GM12878 (cell line): ENCODE results near the gene SLC24A3. TPM values are rescaled to one million over a fixed set of nuclear protein-coding genes. Genes with fewer than 3 reads are reported as not detected.

Experiments
- ATAC-seq: fragments of 200-7000 bp; cut with Tn5 transposase; 3 replicates; pipeline ENCODE4 v1.9.1; 2020; ENCODE audit warnings: mild to moderate bottlenecking, moderate library complexity
- BruUV-seq: library from RNA; stranded (reverse); fragments of 400-500 nt; replicated peaks from 2 replicates; lab custom pipeline; 2021; lab: Mats Ljungman, UMichigan
- CTCF ChIA-PET: fragments of 300-600 bp; sonication (Branson Sonifier 250); formaldehyde crosslinking; extraction: SDS; loops from one replicate; lab custom pipeline; 2021; ENCODE audit warnings: inconsistent platforms; lab: Yijun Ruan, JAX
- POLR2A ChIA-PET: fragments of 350-600 bp; formaldehyde crosslinking; extraction: SDS; loops from one replicate; lab custom pipeline; 2021; ENCODE audit warnings: inconsistent platforms; lab: Charles Lee
- RAD21 ChIA-PET: fragments of 300-600 bp; sonication (Branson Sonifier 250); formaldehyde crosslinking; loops from one replicate; lab custom pipeline; 2023; ENCODE audit warnings: antibody characterized with exemption; ENCODE audit not compliant: unreplicated experiment; lab: Charles Lee
- SMC1A ChIA-PET: fragments of 300-600 bp; sonication (Branson Sonifier 250); formaldehyde crosslinking; loops from one replicate; lab custom pipeline; 2023; ENCODE audit not compliant: unreplicated experiment, uncharacterized antibody; lab: Charles Lee
- DNase-seq: peaks from one replicate; pipeline ENCODE4 v3.0.0-alpha.2; 2011; ENCODE audit warnings: low read depth, low spot score
- FAIRE-seq: peaks from 3 replicates; lab custom pipeline; 2011; peaks lifted over from hg19 to GRCh38; lab: Jason Lieb, UNC
- H2AFZ ChIP-seq: 2 replicates; pipeline ENCODE4 v1.6.0; 2011; ENCODE audit warnings: low read depth, low read length, control low read depth; ENCODE audit not compliant: control insufficient read depth
- H3K27ac ChIP-seq: 2 replicates; pipeline ENCODE4 v1.5.1; 2011; ENCODE audit warnings: control low read depth; ENCODE audit not compliant: control insufficient read depth, insufficient read depth
- H3K27me3 ChIP-seq, 2 experiments: replicated peaks in 1 of 2; 2 replicates each; pipeline versions ENCODE4 v1.6.0 to v1.6.1; 2011; ENCODE audit warnings: low read length in 1 of 2; ENCODE audit not compliant: control insufficient read depth in 2 of 2, insufficient read depth in 2 of 2
- H3K36me3 ChIP-seq, 2 experiments: 2 replicates each; pipeline ENCODE4 v1.5.1; 2011; ENCODE audit warnings: low read length in 1 of 2; ENCODE audit not compliant: control insufficient read depth in 2 of 2, insufficient read depth in 2 of 2
- H3K4me1 ChIP-seq: 2 replicates; pipeline ENCODE4 v1.6.1; 2011; ENCODE audit warnings: mild to moderate bottlenecking, low read length, moderate library complexity, mixed read lengths; ENCODE audit not compliant: control insufficient read depth, insufficient read depth
- H3K4me2 ChIP-seq: 2 replicates; pipeline ENCODE4 v1.6.0; 2011; ENCODE audit warnings: control low read depth; ENCODE audit not compliant: control insufficient read depth, insufficient read depth
- H3K4me3 ChIP-seq: fragments of 200-600 bp; sonication (generic); 2 replicates; pipeline ENCODE4 v1.5.1; 2016
- H3K79me2 ChIP-seq: 2 replicates; pipeline ENCODE4 v1.6.0; 2011; ENCODE audit warnings: low read length; ENCODE audit not compliant: control insufficient read depth, insufficient read depth
- H3K9ac ChIP-seq: 2 replicates; pipeline ENCODE4 v1.8.0; 2011; ENCODE audit warnings: low read length, control low read depth, mixed read lengths; ENCODE audit not compliant: control insufficient read depth, insufficient read depth
- H3K9me3 ChIP-seq: replicated peaks from 3 replicates; pipeline ENCODE4 v1.5.1; 2011; ENCODE audit warnings: mild to moderate bottlenecking, low read length; ENCODE audit not compliant: control insufficient read depth, insufficient read depth
- H4K20me1 ChIP-seq: 2 replicates; pipeline ENCODE4 v1.6.0; 2011; ENCODE audit not compliant: control insufficient read depth, insufficient read depth
- BHLHE40 ChIP-seq, 2 experiments: fragments of 450-650 bp in 1 of 2; IDR thresholded peaks; 2 replicates each; pipeline ENCODE4 v1.6.1; 2011 to 2017; ENCODE audit warnings: low read depth in 2 of 2, borderline replicate concordance in 1 of 2, improper control_type of control experiment in 1 of 2, low read length in 1 of 2, mild to moderate bottlenecking in 1 of 2
- ETV6 ChIP-seq, 2 experiments: fragments of 450-650 bp in 1 of 2; IDR thresholded peaks in 1 of 2; conservative IDR thresholded peaks in 1 of 2; 2 replicates each; pipeline ENCODE4 v1.6.1; 2014; ENCODE audit warnings: antibody characterized with exemption in 1 of 2, borderline replicate concordance in 1 of 2, low read depth in 1 of 2, mild to moderate bottlenecking in 1 of 2, moderate library complexity in 1 of 2
- EZH2 ChIP-seq: IDR thresholded peaks from 2 replicates; pipeline ENCODE4 v1.6.1; 2012; ENCODE audit warnings: low read depth, mild to moderate bottlenecking, control low read depth, inconsistent platforms, low read length, borderline replicate concordance; ENCODE audit not compliant: control insufficient read depth
- NR2F1 ChIP-seq: fragments of 450-650 bp; conservative IDR thresholded peaks from 2 replicates; pipeline ENCODE4 v1.6.1; 2017; ENCODE audit warnings: mild to moderate bottlenecking
- PAX8 ChIP-seq: fragments of 450-650 bp; IDR thresholded peaks from 2 replicates; pipeline ENCODE4 v1.6.1; 2017; ENCODE audit warnings: mild to moderate bottlenecking, moderate library complexity
- RFX5 ChIP-seq: IDR thresholded peaks from 2 replicates; pipeline ENCODE4 v1.6.1; 2011; ENCODE audit warnings: low read depth, low read length, improper control_type of control experiment
- SIX5 ChIP-seq: IDR thresholded peaks from 2 replicates; pipeline ENCODE4 v1.6.1; 2011; ENCODE audit warnings: mild to moderate bottlenecking, low read depth, low read length, moderate library complexity; ENCODE audit not compliant: severe bottlenecking
- SMARCA5 ChIP-seq: fragments of 450-650 bp; IDR thresholded peaks from 2 replicates; pipeline ENCODE4 v1.6.1; 2017; ENCODE audit warnings: mild to moderate bottlenecking
- SP1 ChIP-seq: IDR thresholded peaks from one replicate; pipeline ENCODE4 v1.6.1; 2011; ENCODE audit warnings: low read depth, low read length
- SRF ChIP-seq, 2 experiments: IDR thresholded peaks; 2 replicates each; pipeline ENCODE4 v1.6.1; 2011; ENCODE audit warnings: low read depth in 2 of 2, low read length in 2 of 2, mild to moderate bottlenecking in 1 of 2, moderate library complexity in 1 of 2
- WGBS: methylation state at CpG from one replicate; pipeline ENCODE4 v1.1.6; 2016; ENCODE audit warnings: low lambda C conversion rate; ENCODE audit not compliant: insufficient replicate concordance, insufficient coverage; ENCODE audit errors: missing lambda C conversion rate; 5-methylcytosine and 5-hydroxymethylcytosine counted together
- in situ Hi-C: fragments of 300-500 bp; cut with MboI; formaldehyde crosslinking; loops from 9 replicates; pipeline ENCODE4 v1.14.3; 2018; ENCODE audit warnings: mixed read lengths
- intact Hi-C: fragments of 100-400 bp; cut with micrococcal nuclease; formaldehyde crosslinking; loops from one replicate; pipeline ENCODE4 v1.14.2; 2022; ENCODE audit not compliant: unreplicated experiment
- polyA plus RNA-seq, 11 experiments: library from polyadenylated mRNA; depleted of rRNA in 4 of 11; unstranded in 6 of 11; stranded (reverse) in 5 of 11; fragments of >200 nt; fragmentation: Nextera tagmentation in 4 of 11; fragmentation: Illumina TruSeq in 1 of 11; extraction: Ambion mirVana in 4 of 11; extraction: Trizol in 1 of 11; gene quantifications; 1 replicate in 1 of 11; 2 replicates in 10 of 11; pipeline versions ENCODE4 v1.2.1 to v1.2.3, GENCODE V29; 2011 to 2016; ENCODE audit warnings: inconsistent platforms in 2 of 11, missing spikeins in 2 of 11, low read depth in 1 of 11
- total RNA-seq, 4 experiments: library from RNA; depleted of rRNA in 3 of 4; stranded (reverse); fragments of >200 nt in 3 of 4; fragmentation: Illumina TruSeq in 1 of 4; extraction: Trizol in 1 of 4; gene quantifications; 2 replicates each; pipeline versions ENCODE4 v1.2.1 to v1.2.3, GENCODE V29; 2013 to 2021
- TF ChIP-seq, protein P1 (sequence below): fragments of 450-650 bp; IDR thresholded peaks from 2 replicates; pipeline ENCODE4 v1.6.1; 2017; ENCODE audit warnings: mild to moderate bottlenecking, low read depth, inconsistent platforms; ENCODE audit not compliant: poor library complexity, severe bottlenecking
- TF ChIP-seq, protein P2 (sequence below): fragments of 150-350 bp; IDR thresholded peaks from 2 replicates; pipeline ENCODE4 v1.6.1; 2014; ENCODE audit warnings: mild to moderate bottlenecking, low read depth, low read length
- TF ChIP-seq, protein P3 (sequence below): IDR thresholded peaks from 2 replicates; pipeline ENCODE4 v1.6.1; 2012; ENCODE audit warnings: low read depth, low read length, improper control_type of control experiment
- TF ChIP-seq, protein P4 (sequence below): IDR thresholded peaks from 2 replicates; pipeline ENCODE4 v1.6.1; 2011; ENCODE audit warnings: borderline replicate concordance, low read depth, mild to moderate bottlenecking, moderate library complexity, low read length; ENCODE audit not compliant: insufficient read depth, poor library complexity, severe bottlenecking

The SLC24A3 gene
- total and polyA plus RNA-seq, 10 of the 15 experiments (the other 5 are each of a cell fraction or from before 2014, with no cell fraction given), result 0.04 TPM; not detected in 9

DNA sequence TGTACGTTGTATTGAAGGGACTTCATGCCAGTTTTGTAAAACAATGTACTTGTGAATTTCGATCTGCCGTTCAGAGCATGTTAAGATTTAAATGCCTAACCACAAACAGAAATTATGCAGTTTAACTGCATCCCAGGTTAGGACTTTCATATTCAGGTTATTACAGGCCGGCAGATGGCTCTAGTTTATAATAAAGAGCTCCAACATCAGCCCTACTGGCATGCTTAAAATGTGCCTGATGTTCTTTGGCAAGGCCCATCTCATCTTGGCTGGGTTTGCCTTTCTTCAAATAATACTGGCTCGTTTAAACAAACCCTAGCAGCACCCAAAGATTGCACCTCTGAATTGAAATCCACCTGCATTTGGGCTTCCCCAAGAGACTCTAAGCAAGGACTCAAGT is 376.3 kb downstream of the SLC24A3 start:
- H3K4me3 ChIP-seq, result no peak overlapping the region
- ChIA-PET SMC1A (interaction anchor here (0.7 to 1.1 kb wide), 3 partner anchors 13 to 315 kb away, joined by 3 read pairs; no protein-coding TSS in a partner anchor), RAD21 (no interaction called here), POLR2A (no interaction called here), CTCF (interaction anchor here (0.6 to 3.4 kb wide), 5 partner anchors 72 to 556 kb away, joined by 3 to 24 read pairs (median 3); no protein-coding TSS in a partner anchor)
- H3K4me2 ChIP-seq, result no peak overlapping the region
- H3K79me2 ChIP-seq, result no peaks in the 10 kb centered on the region
- no peaks in the 10 kb centered on the region for H3K4me1 ChIP-seq
- H2AFZ ChIP-seq, result no peak overlapping the region
- in situ Hi-C loops, result no loop called here
- no peaks in the 10 kb centered on the region; a peak in 1 of 4 replicates for H3K27me3 ChIP-seq
- no TSS peak for BruUV-seq
- no peak for FAIRE-seq
- H3K9me3 ChIP-seq, result no peaks in the 10 kb centered on the region; the same call in 2 of the 3 replicates
- H3K36me3 ChIP-seq, result no peaks in the 10 kb centered on the region
- H4K20me1 ChIP-seq, result no peaks in the 10 kb centered on the region
- intact Hi-C loops, result loop anchor here (10.0 kb wide), 1 partner anchor 1174 kb away; no protein-coding TSS in a partner anchor
- 23% methylated on average over 5 of the region's 5 CpGs for WGBS
- ATAC-seq, result no peak
- H3K9ac ChIP-seq, result no peak overlapping the region
- H3K27ac ChIP-seq, result no peak overlapping the region
- TF ChIP-seq SP1, result no peak
- TF ChIP-seq BHLHE40 (IDR thresholded peaks at IDR 0.05; ENCODE audit: borderline replicate concordance in 1 of 2, low read depth in 2 of 2, low read length in 1 of 2), result no peak
- TF ChIP-seq, protein P1, sequence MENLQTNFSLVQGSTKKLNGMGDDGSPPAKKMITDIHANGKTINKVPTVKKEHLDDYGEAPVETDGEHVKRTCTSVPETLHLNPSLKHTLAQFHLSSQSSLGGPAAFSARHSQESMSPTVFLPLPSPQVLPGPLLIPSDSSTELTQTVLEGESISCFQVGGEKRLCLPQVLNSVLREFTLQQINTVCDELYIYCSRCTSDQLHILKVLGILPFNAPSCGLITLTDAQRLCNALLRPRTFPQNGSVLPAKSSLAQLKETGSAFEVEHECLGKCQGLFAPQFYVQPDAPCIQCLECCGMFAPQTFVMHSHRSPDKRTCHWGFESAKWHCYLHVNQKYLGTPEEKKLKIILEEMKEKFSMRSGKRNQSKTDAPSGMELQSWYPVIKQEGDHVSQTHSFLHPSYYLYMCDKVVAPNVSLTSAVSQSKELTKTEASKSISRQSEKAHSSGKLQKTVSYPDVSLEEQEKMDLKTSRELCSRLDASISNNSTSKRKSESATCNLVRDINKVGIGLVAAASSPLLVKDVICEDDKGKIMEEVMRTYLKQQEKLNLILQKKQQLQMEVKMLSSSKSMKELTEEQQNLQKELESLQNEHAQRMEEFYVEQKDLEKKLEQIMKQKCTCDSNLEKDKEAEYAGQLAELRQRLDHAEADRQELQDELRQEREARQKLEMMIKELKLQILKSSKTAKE, result no peak
- TF ChIP-seq, protein P2, sequence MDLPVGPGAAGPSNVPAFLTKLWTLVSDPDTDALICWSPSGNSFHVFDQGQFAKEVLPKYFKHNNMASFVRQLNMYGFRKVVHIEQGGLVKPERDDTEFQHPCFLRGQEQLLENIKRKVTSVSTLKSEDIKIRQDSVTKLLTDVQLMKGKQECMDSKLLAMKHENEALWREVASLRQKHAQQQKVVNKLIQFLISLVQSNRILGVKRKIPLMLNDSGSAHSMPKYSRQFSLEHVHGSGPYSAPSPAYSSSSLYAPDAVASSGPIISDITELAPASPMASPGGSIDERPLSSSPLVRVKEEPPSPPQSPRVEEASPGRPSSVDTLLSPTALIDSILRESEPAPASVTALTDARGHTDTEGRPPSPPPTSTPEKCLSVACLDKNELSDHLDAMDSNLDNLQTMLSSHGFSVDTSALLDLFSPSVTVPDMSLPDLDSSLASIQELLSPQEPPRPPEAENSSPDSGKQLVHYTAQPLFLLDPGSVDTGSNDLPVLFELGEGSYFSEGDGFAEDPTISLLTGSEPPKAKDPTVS, result no peak
- no peak for TF ChIP-seq PAX8
- TF ChIP-seq, protein P3, sequence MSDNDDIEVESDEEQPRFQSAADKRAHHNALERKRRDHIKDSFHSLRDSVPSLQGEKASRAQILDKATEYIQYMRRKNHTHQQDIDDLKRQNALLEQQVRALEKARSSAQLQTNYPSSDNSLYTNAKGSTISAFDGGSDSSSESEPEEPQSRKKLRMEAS, result no peak
- TF ChIP-seq SMARCA5, result no peak
- no peak for TF ChIP-seq RFX5
- TF ChIP-seq, protein P4, sequence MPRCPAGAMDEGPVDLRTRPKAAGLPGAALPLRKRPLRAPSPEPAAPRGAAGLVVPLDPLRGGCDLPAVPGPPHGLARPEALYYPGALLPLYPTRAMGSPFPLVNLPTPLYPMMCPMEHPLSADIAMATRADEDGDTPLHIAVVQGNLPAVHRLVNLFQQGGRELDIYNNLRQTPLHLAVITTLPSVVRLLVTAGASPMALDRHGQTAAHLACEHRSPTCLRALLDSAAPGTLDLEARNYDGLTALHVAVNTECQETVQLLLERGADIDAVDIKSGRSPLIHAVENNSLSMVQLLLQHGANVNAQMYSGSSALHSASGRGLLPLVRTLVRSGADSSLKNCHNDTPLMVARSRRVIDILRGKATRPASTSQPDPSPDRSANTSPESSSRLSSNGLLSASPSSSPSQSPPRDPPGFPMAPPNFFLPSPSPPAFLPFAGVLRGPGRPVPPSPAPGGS, result no peak
- no peak for TF ChIP-seq SIX5
- no peak for TF ChIP-seq ETV6 (conservative IDR thresholded peaks at IDR 0.05 in 1 of 2, IDR thresholded peaks at IDR 0.05 in 1 of 2; ENCODE audit: borderline replicate concordance in 1 of 2, low read depth in 1 of 2)
- TF ChIP-seq SRF (IDR thresholded peaks at IDR 0.05; ENCODE audit: low read depth in 2 of 2, low read length in 2 of 2), result no peak
- no peak for TF ChIP-seq EZH2
- no peak for TF ChIP-seq NR2F1
- TF ChIP-seq, all 136 proteins: peak for 0
- no peak for DNase-seq
